ENCODE data around the gene IQCF6.
"Not testable (repeated sequence)": the region's sequence is repeated elsewhere in the genome, so short reads cannot be mapped to it uniquely, and the experiment has no call there.

IQCF6 gene

GRCh38 chr3:51759203-51759602, 19.8 kb downstream of the IQCF6 start:
- DNase-seq = no peak

- not testable (repeated sequence) for DNase-seq
These were observed 25.0 kb downstream of the IQCF6 start for GRCh38 chr3:51753763-51754750.

GRCh38 chr3:51751287-51751686, 27.8 kb downstream of the IQCF6 start:
- DNase-seq = no peak

- DNase-seq = no peak
These were observed 28.2 kb downstream of the IQCF6 start for GRCh38 chr3:51750878-51751277.

- DNase-seq = no peak
These were observed 30.7 kb downstream of the IQCF6 start for GRCh38 chr3:51748327-51748726.

- no peak for DNase-seq
These were observed 31.2 kb downstream of the IQCF6 start for GRCh38 chr3:51747840-51748239.

- not testable (repeated sequence) for DNase-seq
These were observed 36.1 kb downstream of the IQCF6 start for GRCh38 chr3:51742978-51743377.

GRCh38 chr3:51742320-51742719, 36.7 kb downstream of the IQCF6 start:
- DNase-seq = not testable (repeated sequence)

- DNase-seq = no peak
These were observed 39.9 kb downstream of the IQCF6 start for GRCh38 chr3:51739110-51739509.

- no peak for DNase-seq
These were observed 43.1 kb downstream of the IQCF6 start for GRCh38 chr3:51735950-51736349.

GRCh38 chr3:51735039-51735438, 44.0 kb downstream of the IQCF6 start:
- DNase-seq = no peak

GRCh38 chr3:51734572-51734907, 44.5 kb downstream of the IQCF6 start:
- DNase-seq = no peak

- DNase-seq = no peak
These were observed 45.0 kb downstream of the IQCF6 start for GRCh38 chr3:51733859-51734571.

- no peak for DNase-seq
These were observed 49.9 kb downstream of the IQCF6 start for GRCh38 chr3:51729042-51729633.
